HG02943 (cell line): Measurements from ENCODE around the gene IGSF21.
"Not testable (repeated sequence)": the region's sequence is repeated elsewhere in the genome, so short reads cannot be mapped to it uniquely, and the experiment has no call there.

Source experiments
- ATAC-seq: cut with Tn5 transposase; IDR thresholded peaks from one replicate; pipeline ENCODE4 v1.9.1; 2021; ENCODE audit warnings: mild to moderate bottlenecking, low read depth, moderate library complexity; ENCODE audit not compliant: unreplicated experiment

Gene IGSF21

DNA sequence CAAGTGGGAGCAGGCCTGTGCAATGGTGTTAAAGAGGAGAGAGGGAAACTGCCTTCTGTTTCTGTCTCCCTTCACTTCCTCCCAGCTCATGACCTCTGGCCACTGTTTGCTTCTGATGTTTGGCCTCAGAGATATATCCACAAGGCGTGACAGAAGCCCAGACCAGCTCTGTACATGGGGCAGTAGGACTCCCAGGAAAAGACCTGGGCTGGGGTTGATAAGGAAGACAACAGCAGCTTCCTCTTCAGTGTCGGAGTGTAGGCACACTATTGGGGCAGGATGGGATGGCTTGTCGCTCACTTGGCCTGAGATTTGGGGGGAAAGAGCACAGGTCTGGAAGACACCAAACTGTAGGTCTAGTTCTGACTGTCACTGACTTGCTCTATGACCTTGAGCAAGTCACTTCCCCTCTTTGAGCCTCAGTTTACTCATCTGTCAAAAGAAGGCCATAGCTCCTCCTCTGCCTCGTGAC, 305.3 kb downstream of the IGSF21 start:
- ATAC-seq, result no peak

GRCh38 chr1:18413541-18414305, 306.1 kb downstream of the IGSF21 start:
- ATAC-seq, result no peak

DNA sequence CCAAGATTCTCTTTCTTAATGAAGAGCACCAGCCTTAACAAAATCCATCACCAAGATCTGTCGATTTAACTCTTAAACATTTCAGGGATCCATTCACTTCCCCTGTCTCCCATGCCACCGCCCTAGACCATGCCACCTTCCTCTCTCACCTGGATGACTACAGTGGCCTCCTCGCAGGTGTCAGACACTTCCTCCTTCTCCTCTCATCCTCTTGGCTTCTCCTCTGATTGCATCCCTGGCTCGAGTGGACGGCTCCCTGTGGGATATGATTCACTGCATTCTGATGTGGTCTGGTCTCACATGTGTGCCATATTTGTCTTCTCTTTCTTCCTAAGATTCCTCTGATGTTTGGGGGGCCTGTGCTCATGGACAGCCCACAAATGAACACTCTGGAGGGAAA, 306.7 kb downstream of the IGSF21 start:
- ATAC-seq, result no peak

- no peak for ATAC-seq
These were observed 307.4 kb downstream of the IGSF21 start for GRCh38 chr1:18414872-18415447.

GRCh38 chr1:18415448-18416027, 307.9 kb downstream of the IGSF21 start:
- ATAC-seq, result no peak

- not testable (repeated sequence) for ATAC-seq
These were observed 308.5 kb downstream of the IGSF21 start for GRCh38 chr1:18416126-18416525.

GRCh38 chr1:18417316-18418269, 310.0 kb downstream of the IGSF21 start:
- ATAC-seq, result no peak

DNA sequence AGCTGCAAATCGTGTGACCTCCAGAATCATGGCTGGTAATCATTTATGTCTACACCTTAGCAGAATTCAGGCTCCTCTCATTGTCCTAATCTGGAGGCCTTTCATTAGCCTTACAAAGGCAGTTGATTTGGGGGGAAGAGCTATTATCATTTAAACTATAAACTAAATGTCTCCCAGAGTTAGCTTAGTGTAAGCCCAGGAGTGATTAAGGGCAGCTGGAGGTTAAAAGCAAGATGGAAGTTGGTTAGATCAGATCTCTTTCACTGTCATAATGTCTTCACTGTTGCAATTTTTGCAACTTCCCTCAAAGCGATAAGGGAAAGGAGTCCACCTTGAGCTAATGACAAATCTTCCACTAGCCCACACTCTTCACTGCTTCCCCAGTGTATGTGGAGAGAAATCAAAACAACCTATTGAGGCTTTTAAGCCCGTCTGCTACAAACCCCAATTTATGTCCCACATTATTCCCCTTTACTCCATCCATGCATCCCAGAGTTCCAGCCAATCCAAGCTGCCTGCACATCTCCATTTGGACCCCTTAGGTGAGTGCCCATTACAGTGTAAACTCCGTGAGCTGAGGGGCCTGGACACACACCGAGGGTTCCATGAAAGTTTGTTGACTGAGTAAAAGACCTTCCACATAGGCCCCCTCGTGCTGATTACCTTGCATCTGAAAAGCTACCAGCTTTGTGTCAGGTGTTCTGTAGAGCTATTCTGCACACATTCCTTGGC, 311.7 kb downstream of the IGSF21 start:
- no peak for ATAC-seq

DNA sequence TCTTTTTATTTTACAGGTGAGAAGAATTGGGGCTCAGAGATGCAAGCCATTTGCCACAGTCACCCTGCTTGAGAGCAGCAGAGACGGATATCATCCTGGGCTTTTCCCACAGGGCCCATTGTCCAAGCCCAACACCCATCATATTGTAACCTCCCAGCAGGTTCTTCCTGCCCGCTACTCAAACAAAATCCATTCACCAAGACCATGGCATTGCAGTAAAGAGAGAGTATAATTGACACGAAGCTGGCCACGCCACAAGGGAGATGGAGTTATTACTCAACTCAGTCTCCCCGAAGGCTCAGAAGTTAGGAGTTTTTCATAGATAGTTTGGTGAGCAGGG, 312.2 kb downstream of the IGSF21 start:
- no peak for ATAC-seq

DNA sequence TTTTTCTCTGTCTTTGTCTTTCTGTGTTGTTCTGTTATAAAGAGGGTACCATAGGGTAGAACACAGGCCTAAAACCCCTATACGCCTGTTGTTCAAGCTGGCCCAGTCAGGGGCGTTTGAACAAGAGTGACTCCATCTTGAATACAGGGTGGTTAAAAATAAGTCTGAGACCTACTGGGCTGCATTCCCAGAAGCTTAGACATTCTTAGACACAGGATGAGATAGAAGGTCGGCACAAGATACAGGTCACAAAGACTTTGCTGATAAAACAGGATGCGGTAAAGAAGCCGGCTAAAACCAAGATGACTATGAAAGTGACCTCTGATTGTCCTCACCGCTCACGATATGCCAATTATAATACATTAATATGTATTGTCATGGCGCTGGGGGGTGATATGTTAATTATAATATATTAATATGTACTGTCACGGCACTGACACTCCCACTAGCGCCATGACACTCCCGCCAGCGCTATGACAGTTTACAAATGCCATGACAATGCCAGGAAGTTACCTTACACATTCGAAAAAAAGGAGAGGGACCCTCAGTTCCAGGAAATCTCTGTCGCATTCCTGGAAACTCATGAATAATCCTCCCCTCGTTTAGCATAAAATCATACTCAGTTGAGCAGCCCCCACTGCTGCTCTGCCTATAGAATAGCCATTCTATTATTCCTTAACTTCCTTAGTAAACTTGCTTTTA, 314.6 kb downstream of the IGSF21 start:
- ATAC-seq, result no peak

DNA sequence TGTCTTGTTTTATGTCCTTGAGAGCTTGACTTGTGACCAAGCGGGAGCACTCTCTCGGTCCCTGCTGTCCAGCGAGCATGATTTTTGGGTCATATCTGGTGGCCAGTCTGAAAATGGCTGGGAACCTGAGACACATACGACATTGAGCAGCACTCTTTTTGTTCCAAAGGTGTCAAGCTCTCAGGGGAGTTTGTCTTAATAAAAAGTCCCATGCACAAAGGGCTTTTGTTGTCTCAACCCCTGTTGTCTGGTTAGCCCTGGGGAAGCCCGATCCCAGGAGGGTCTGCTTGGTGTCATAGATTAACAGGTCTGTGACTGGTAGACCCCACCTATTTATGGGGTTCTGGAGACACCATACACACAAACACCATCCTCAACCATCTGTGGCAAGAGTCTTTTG, 315.4 kb downstream of the IGSF21 start:
- ATAC-seq, result no peak

DNA sequence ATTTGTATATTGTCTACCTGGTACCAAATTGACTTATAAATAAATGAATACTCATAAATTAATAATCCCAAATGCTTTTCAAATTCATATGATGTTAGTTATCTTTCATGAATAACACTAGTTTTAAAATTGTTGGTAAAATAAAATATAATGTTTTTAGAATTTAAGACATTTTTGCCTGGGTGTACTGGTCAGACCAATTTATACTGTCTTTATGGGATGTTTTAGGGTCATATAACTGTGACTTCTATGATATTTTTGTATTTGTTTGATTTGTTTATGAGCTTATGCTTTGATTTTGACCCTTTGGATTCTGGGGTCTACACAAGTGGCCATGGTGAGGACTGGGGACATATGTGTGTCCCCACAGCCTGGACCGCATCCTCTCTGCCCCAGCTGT, 319.0 kb downstream of the IGSF21 start:
- ATAC-seq, result no peak
